GM18519 (cell line): ENCODE data around the gene MAPKAPK2.

Experiments
- ATAC-seq: cut with Tn5 transposase; IDR thresholded peaks from one replicate; pipeline ENCODE4 v1.9.1; 2021; ENCODE audit warnings: mild to moderate bottlenecking, moderate library complexity; ENCODE audit not compliant: unreplicated experiment, low FRiP score

MAPKAPK2 gene

GRCh38 chr1:206700445-206701036 is 15.8 kb downstream of the MAPKAPK2 start:
- ATAC-seq: no peak

GRCh38 chr1:206702260-206702659 is 17.6 kb downstream of the MAPKAPK2 start:
- no peak for ATAC-seq

- no peak for ATAC-seq
Measured at GRCh38 chr1:206702803-206703202, 18.1 kb downstream of the MAPKAPK2 start.

GRCh38 chr1:206703661-206704060 is 19.0 kb downstream of the MAPKAPK2 start:
- ATAC-seq: no peak

GRCh38 chr1:206704226-206704625 is 19.5 kb downstream of the MAPKAPK2 start:
- ATAC-seq: no peak

GRCh38 chr1:206705191-206705590 is 20.5 kb downstream of the MAPKAPK2 start:
- no peak for ATAC-seq

GRCh38 chr1:206705726-206706297 is 21.1 kb downstream of the MAPKAPK2 start:
- ATAC-seq: no peak

GRCh38 chr1:206706298-206706791 is 21.6 kb downstream of the MAPKAPK2 start:
- no peak for ATAC-seq

GRCh38 chr1:206706806-206707366 is 22.2 kb downstream of the MAPKAPK2 start:
- ATAC-seq: no peak

- ATAC-seq: no peak
Measured at GRCh38 chr1:206708058-206708457, 23.4 kb downstream of the MAPKAPK2 start.

- ATAC-seq: no peak
Measured at GRCh38 chr1:206708882-206709281, 24.2 kb downstream of the MAPKAPK2 start.

GRCh38 chr1:206709322-206709721 is 24.6 kb downstream of the MAPKAPK2 start:
- ATAC-seq: no peak

GRCh38 chr1:206709772-206710459 is 25.2 kb downstream of the MAPKAPK2 start:
- ATAC-seq: no peak

- no peak for ATAC-seq
Measured at GRCh38 chr1:206710460-206710823, 25.7 kb downstream of the MAPKAPK2 start.

GRCh38 chr1:206713070-206713469 is 28.4 kb downstream of the MAPKAPK2 start:
- ATAC-seq: no peak

- no peak for ATAC-seq
Measured at GRCh38 chr1:206713910-206714312, 29.2 kb downstream of the MAPKAPK2 start.

GRCh38 chr1:206714331-206715058 is 29.8 kb downstream of the MAPKAPK2 start:
- no peak for ATAC-seq

- ATAC-seq: no peak
Measured at GRCh38 chr1:206715120-206715519, 30.4 kb downstream of the MAPKAPK2 start.

GRCh38 chr1:206715552-206716158 is 30.9 kb downstream of the MAPKAPK2 start:
- ATAC-seq: no peak

- no peak for ATAC-seq
Measured at GRCh38 chr1:206716159-206716869, 31.6 kb downstream of the MAPKAPK2 start.
